ENCODE measurements around the gene ZRANB1. TPM values are rescaled to one million over a fixed set of nuclear protein-coding genes. Genes with fewer than 3 reads are reported as not detected.

ZRANB1 gene
- total and polyA plus RNA-seq, 2 experiments from 2014 or later = 4.2 to 26.7 TPM

- Histone ChIP-seq H3K27me3 (ENCODE audit: insufficient read depth) (no peaks in the 10 kb centered on the region), H3K9me2 (ENCODE audit: insufficient read depth) (no peaks in the 10 kb centered on the region), H3F3A (replicated peaks; ENCODE audit: low read depth) (peaks cover 56% of the 10 kb centered on the region), H3K36me3 (ENCODE audit: insufficient read depth) (peaks cover 50% of the 10 kb centered on the region), H4K20me1 (replicated peaks; ENCODE audit: insufficient read depth) (peaks cover 43% of the 10 kb centered on the region), H3K4me3 (no peak overlapping the region), H3K4me2 (no peak overlapping the region), H2AFZ (no peak overlapping the region), H3K4me1 (ENCODE audit: insufficient read depth) (no peaks in the 10 kb centered on the region; the same call in 1 of the 2 replicates), H3K27ac (ENCODE audit: low read depth) (peak overlapping the region; percentile 18; the same call in 1 of the 2 replicates), H3K79me2 (replicated peaks; ENCODE audit: insufficient read depth) (peaks cover 5% of the 10 kb centered on the region; the same call in 1 of the 2 replicates)
- peak overlapping the region; percentile 75 for H3K27ac Mint-ChIP-seq
- ATAC-seq (peak; percentile 68), DNase-seq (ENCODE audit: low spot score) (peak; percentile 83)
- no peaks in the 10 kb centered on the region; the same call in 2 of the 3 replicates for H3K9me3 Mint-ChIP-seq
- TF ChIP-seq NANOG (IDR thresholded peaks at IDR 0.05; ENCODE audit: borderline replicate concordance) (no peak), CTCF (conservative IDR thresholded peaks at IDR 0.05; ENCODE audit: low read depth in 2 of 2) (peak; percentile 64 to 65), CREB1 (CRISPR knock-in tag; IDR thresholded peaks at IDR 0.05; ENCODE audit: low read depth) (no peak)
- peaks cover 97% of the 10 kb centered on the region for H3K36me3 Mint-ChIP-seq (ENCODE audit: low read depth)
- no peak overlapping the region for H3K4me3 Mint-ChIP-seq
- H3K4me1 Mint-ChIP-seq = peaks cover 2% of the 10 kb centered on the region; the same call in 1 of the 3 replicates
- H3K27me3 Mint-ChIP-seq (ENCODE audit: insufficient read depth, low read depth, poor library complexity) = peaks cover 61% of the 10 kb centered on the region
Observed at GRCh38 chr10:124992462-124993344, 50.8 kb downstream of the ZRANB1 start.

GRCh38 chr10:124993345-124993708 is 51.4 kb downstream of the ZRANB1 start:
- peaks cover 43% of the 10 kb centered on the region for H3K36me3 ChIP-seq (ENCODE audit: insufficient read depth)
- no peak for ATAC-seq
- no peak for TF ChIP-seq EZH2phosphoT487 (IDR thresholded peaks at IDR 0.05; ENCODE audit: unreplicated experiment)
- no peak for TF ChIP-seq EZH2 (IDR thresholded peaks at IDR 0.05; ENCODE audit: low read depth, unreplicated experiment)
- no peak for TF ChIP-seq CREB1 (CRISPR knock-in tag; IDR thresholded peaks at IDR 0.05; ENCODE audit: low read depth)
- no peak for TF ChIP-seq CTCF (conservative IDR thresholded peaks at IDR 0.05; ENCODE audit: low read depth in 2 of 2)
- no peak for TF ChIP-seq JUNB (IDR thresholded peaks at IDR 0.05; ENCODE audit: unreplicated experiment)
- no peak; the same call in 1 of the 2 replicates for TF ChIP-seq POLR2AphosphoS5 (IDR thresholded peaks at IDR 0.05; ENCODE audit: low read depth)
- no peak for TF ChIP-seq ZNF114 (CRISPR knock-in tag; IDR thresholded peaks at IDR 0.05)
- no peak for TF ChIP-seq NANOG (IDR thresholded peaks at IDR 0.05; ENCODE audit: borderline replicate concordance)
- no peak for TF ChIP-seq ZNF331 (CRISPR knock-in tag; IDR thresholded peaks at IDR 0.05; ENCODE audit: low read depth)

More at GRCh38 chr10:124993345-124993708, 51.4 kb downstream of the ZRANB1 start:
- peaks cover 5% of the 10 kb centered on the region; the same call in 1 of the 2 replicates for H3K79me2 ChIP-seq (replicated peaks; ENCODE audit: insufficient read depth)
- peak overlapping the region; percentile 70; the same call in 1 of the 2 replicates for H3K27ac Mint-ChIP-seq
- peaks cover 66% of the 10 kb centered on the region for H3K27me3 Mint-ChIP-seq (ENCODE audit: insufficient read depth, low read depth, poor library complexity)
- H4K20me1 ChIP-seq (replicated peaks; ENCODE audit: insufficient read depth) = peaks cover 37% of the 10 kb centered on the region
- no peak overlapping the region for H3K4me3 Mint-ChIP-seq
- peak overlapping the region; percentile 78; the same call in 1 of the 2 replicates for H3K27ac ChIP-seq (ENCODE audit: low read depth)
- peaks cover 50% of the 10 kb centered on the region for H3F3A ChIP-seq (replicated peaks; ENCODE audit: low read depth)
- no peaks in the 10 kb centered on the region; the same call in 1 of the 2 replicates for H3K4me1 ChIP-seq (ENCODE audit: insufficient read depth)
- H3K4me1 Mint-ChIP-seq = peaks cover 2% of the 10 kb centered on the region; the same call in 1 of the 3 replicates
- DNase-seq (ENCODE audit: low spot score) = no peak
- H2AFZ ChIP-seq = no peak overlapping the region
- H3K4me3 ChIP-seq = no peak overlapping the region
- no peak overlapping the region for H3K4me2 ChIP-seq
- H3K36me3 Mint-ChIP-seq (ENCODE audit: low read depth) = peaks cover 98% of the 10 kb centered on the region
- no peaks in the 10 kb centered on the region; the same call in 2 of the 3 replicates for H3K9me3 Mint-ChIP-seq
- H3K27me3 ChIP-seq (ENCODE audit: insufficient read depth) = no peaks in the 10 kb centered on the region
- H3K9me2 ChIP-seq (ENCODE audit: insufficient read depth) = no peaks in the 10 kb centered on the region
